ENCODE data around the gene TUBB3.

GRCh38 chr16:89923640-89924296 lies 626 bp downstream of the TUBB3 start:
- TF ChIP-seq ESRRG (CRISPR knock-in tag; IDR thresholded peaks at IDR 0.05) (no peak), RARB (CRISPR knock-in tag; IDR thresholded peaks at IDR 0.05) (no peak), PATZ1 (CRISPR knock-in tag; IDR thresholded peaks at IDR 0.05; ENCODE audit: borderline replicate concordance) (no peak), BACH2 (CRISPR knock-in tag; IDR thresholded peaks at IDR 0.05; ENCODE audit: borderline replicate concordance) (no peak), PPARA (CRISPR knock-in tag; IDR thresholded peaks at IDR 0.05; ENCODE audit: borderline replicate concordance) (no peak), ZNF565 (CRISPR knock-in tag; conservative IDR thresholded peaks at IDR 0.05; ENCODE audit: low read depth) (no peak), CREB5 (CRISPR knock-in tag; IDR thresholded peaks at IDR 0.05; ENCODE audit: low read depth) (no peak), ZNF8 (CRISPR knock-in tag; IDR thresholded peaks at IDR 0.05) (no peak), ARNTL (CRISPR knock-in tag; IDR thresholded peaks at IDR 0.05; ENCODE audit: borderline replicate concordance, low read depth) (no peak), CSDC2 (CRISPR knock-in tag; IDR thresholded peaks at IDR 0.05) (no peak), ZFP30 (CRISPR knock-in tag; IDR thresholded peaks at IDR 0.05) (no peak), ZFP3 (CRISPR knock-in tag; IDR thresholded peaks at IDR 0.05) (no peak), POU6F1 (CRISPR knock-in tag; IDR thresholded peaks at IDR 0.05; ENCODE audit: borderline replicate concordance, low read depth) (no peak)
